Natural killer cell (primary cell): ENCODE data around the gene MYCBP. TPM values are rescaled to one million over a fixed set of nuclear protein-coding genes. Genes with fewer than 3 reads are reported as not detected.

Experiments used
- ATAC-seq, 3 donors: fragments of 150-1000 bp in 2 of 3; fragments of 200-7000 bp in 1 of 3; cut with Tn5 transposase; 1 replicate in 1 of 3; 2 replicates in 2 of 3; pipeline ENCODE4 v1.10.0; 2021; ENCODE audit warnings: mild to moderate bottlenecking in 2 of 3, moderate library complexity in 2 of 3
- DNase-seq, 2 donors: peaks; one replicate each; pipeline versions ENCODE4 v3.0.0 to v3.0.0-alpha.2; 2013 to 2021; ENCODE audit warnings: mixed read lengths in 1 of 2
- H3K27ac ChIP-seq: one replicate; pipeline ENCODE4 v1.5.1; 2013; ENCODE audit warnings: mild to moderate bottlenecking, low read length
- H3K27me3 ChIP-seq: one replicate; pipeline ENCODE4 v1.6.1; 2013; ENCODE audit warnings: low read length; ENCODE audit not compliant: control insufficient read depth, insufficient read depth
- H3K36me3 ChIP-seq: one replicate; pipeline ENCODE4 v1.6.1; 2013; ENCODE audit warnings: low read length; ENCODE audit not compliant: control insufficient read depth, insufficient read depth
- H3K4me1 ChIP-seq: one replicate; pipeline ENCODE4 v1.6.1; 2013; ENCODE audit warnings: low read length; ENCODE audit not compliant: control insufficient read depth, insufficient read depth
- H3K4me3 ChIP-seq: one replicate; pipeline ENCODE4 v1.5.1; 2013; ENCODE audit warnings: low read length
- H3K9me3 ChIP-seq: one replicate; pipeline ENCODE4 v1.6.1; 2013; ENCODE audit warnings: low read length; ENCODE audit not compliant: control insufficient read depth, insufficient read depth
- H3K27ac Mint-ChIP-seq, 2 donors: one replicate each; pipeline ENCODE4 v1.8.0; 2022; ENCODE audit warnings: mild to moderate bottlenecking in 2 of 2, mixed read lengths in 2 of 2, moderate library complexity in 1 of 2
- H3K27me3 Mint-ChIP-seq, 2 donors: one replicate each; pipeline ENCODE4 v1.8.0; 2022; ENCODE audit warnings: low read depth in 2 of 2, mixed read lengths in 2 of 2
- H3K36me3 Mint-ChIP-seq: one replicate; pipeline ENCODE4 v1.8.0; 2022; ENCODE audit warnings: mixed read lengths
- H3K4me1 Mint-ChIP-seq, 2 donors: one replicate each; pipeline ENCODE4 v1.8.0; 2022; ENCODE audit warnings: mixed read lengths in 2 of 2
- H3K4me3 Mint-ChIP-seq: one replicate; pipeline ENCODE4 v1.8.0; 2022; ENCODE audit warnings: mild to moderate bottlenecking, moderate library complexity, mixed read lengths
- H3K9me3 Mint-ChIP-seq, 2 donors: one replicate each; pipeline ENCODE4 v1.8.0; 2022; ENCODE audit warnings: mixed read lengths in 2 of 2
- WGBS: methylation state at CpG from one replicate; pipeline ENCODE4 v1.1.7; 2013; ENCODE audit warnings: missing lambda C conversion rate; ENCODE audit not compliant: insufficient coverage; 5-methylcytosine and 5-hydroxymethylcytosine counted together
- intact Hi-C: fragments of 100-400 bp; cut with micrococcal nuclease; formaldehyde crosslinking; loops from one replicate; pipeline ENCODE4 v1.14.2; 2022
- total RNA-seq, 4 donors: library from RNA; stranded (reverse); fragments of 120-200 nt in 1 of 4; gene quantifications; one replicate each; pipeline versions ENCODE4 v1.2.3 to v1.2.4, GENCODE V29; 2013 to 2022
- TF ChIP-seq, protein P1 (sequence below): fragments of 200-600 bp; IDR thresholded peaks from one replicate; pipeline ENCODE4 v1.8.0; 2022; ENCODE audit warnings: antibody characterized with exemption

MYCBP gene
- total RNA-seq, 3 donors from 2014 or later (not counting 1 experiment from before 2014, with no cell fraction given), result 5.7 to 11.4 (median 8.9) TPM

DNA sequence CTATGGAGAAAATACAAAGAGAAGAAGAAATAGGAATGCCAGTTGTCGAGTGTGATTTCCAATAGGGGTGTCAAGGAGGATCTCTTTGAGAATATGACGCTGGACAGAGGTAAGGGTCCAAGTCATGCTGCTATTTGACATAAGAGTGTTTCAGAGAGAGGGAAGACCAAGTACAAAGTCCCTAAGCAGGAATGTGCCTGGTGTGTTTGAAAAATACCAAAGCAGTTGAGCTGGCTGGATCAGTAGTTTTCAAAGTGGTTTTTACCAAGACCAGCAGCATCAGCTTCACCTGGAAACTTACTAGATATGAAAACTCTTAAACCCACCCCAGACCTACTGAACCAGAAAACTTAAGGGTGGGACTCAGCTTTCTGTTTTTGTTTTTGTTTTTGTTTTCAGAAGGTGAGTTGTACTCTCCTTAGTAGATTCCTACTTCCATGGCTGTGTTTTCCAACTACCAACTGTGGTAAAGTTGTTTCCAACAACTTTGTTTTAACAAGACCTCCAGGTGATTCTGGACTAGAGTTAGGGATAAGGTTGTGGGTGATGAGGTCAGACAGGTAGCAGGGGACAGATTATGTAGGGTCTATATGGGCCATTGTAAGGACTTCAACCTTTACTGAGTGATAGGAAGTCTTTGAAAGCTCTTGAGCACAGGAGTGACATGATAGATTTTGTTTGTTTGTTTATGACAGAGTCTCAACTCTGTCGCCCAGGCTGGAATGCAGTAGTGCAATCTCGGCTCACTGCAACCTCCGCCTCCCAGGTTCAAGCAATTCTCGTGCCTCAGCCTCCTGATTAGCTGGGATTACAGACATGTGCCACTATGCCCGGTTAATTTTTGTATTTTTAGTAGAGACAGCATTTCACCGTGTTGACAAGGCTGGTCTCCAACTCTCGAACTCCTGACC lies 15.5 kb upstream of the MYCBP start:
- intact Hi-C loops, result no loop called here
- no peaks in the 10 kb centered on the region for H3K36me3 Mint-ChIP-seq
- H3K27ac ChIP-seq, result no peak overlapping the region
- TF ChIP-seq, protein P1, sequence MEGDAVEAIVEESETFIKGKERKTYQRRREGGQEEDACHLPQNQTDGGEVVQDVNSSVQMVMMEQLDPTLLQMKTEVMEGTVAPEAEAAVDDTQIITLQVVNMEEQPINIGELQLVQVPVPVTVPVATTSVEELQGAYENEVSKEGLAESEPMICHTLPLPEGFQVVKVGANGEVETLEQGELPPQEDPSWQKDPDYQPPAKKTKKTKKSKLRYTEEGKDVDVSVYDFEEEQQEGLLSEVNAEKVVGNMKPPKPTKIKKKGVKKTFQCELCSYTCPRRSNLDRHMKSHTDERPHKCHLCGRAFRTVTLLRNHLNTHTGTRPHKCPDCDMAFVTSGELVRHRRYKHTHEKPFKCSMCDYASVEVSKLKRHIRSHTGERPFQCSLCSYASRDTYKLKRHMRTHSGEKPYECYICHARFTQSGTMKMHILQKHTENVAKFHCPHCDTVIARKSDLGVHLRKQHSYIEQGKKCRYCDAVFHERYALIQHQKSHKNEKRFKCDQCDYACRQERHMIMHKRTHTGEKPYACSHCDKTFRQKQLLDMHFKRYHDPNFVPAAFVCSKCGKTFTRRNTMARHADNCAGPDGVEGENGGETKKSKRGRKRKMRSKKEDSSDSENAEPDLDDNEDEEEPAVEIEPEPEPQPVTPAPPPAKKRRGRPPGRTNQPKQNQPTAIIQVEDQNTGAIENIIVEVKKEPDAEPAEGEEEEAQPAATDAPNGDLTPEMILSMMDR, result no peak
- no peaks in the 10 kb centered on the region for H3K9me3 ChIP-seq
- no peaks in the 10 kb centered on the region for H3K36me3 ChIP-seq
- no peaks in the 10 kb centered on the region for H3K9me3 Mint-ChIP-seq
- H3K4me3 ChIP-seq, result no peak overlapping the region
- H3K27me3 Mint-ChIP-seq, result no peaks in the 10 kb centered on the region
- no peaks in the 10 kb centered on the region for H3K4me1 ChIP-seq
- 94% methylated on average over 9 of the region's 9 CpGs for WGBS
- H3K27ac Mint-ChIP-seq, result no peak overlapping the region
- H3K4me3 Mint-ChIP-seq, result no peak overlapping the region
- H3K27me3 ChIP-seq, result no peaks in the 10 kb centered on the region
- H3K4me1 Mint-ChIP-seq, result no peaks in the 10 kb centered on the region
- ATAC-seq, result no peak
- DNase-seq, result no peak

DNA sequence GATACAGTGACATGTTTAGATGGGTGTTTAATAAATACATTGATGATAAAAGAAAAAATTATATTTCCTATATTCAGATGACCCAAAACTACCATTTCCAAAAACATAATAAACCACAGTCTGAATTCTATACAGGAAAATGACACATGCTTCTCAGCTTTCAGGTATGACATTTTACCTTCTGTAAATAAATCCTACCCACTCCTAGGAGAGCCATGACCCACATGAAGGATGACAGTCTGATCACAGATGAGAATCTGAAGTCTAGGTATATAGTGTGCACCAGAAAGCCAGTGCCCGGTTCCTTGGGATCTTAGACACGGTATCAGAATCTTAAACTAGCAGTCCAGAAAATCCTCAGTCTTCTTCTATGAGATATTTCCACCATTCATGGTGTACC lies 11.9 kb upstream of the MYCBP start:
- no peaks in the 10 kb centered on the region for H3K27me3 ChIP-seq
- 94% methylated on average over 2 of the region's 2 CpGs for whole genome bisulfite sequencing
- DNase-seq, result no peak
- no peak overlapping the region for H3K4me3 ChIP-seq
- Mint-ChIP-seq H3K27me3 (no peaks in the 10 kb centered on the region), H3K4me3 (no peak overlapping the region), H3K4me1 (no peaks in the 10 kb centered on the region), H3K36me3 (no peaks in the 10 kb centered on the region), H3K27ac (no peak overlapping the region), H3K9me3 (no peaks in the 10 kb centered on the region)
- no peaks in the 10 kb centered on the region for H3K36me3 ChIP-seq
- H3K4me1 ChIP-seq, result no peaks in the 10 kb centered on the region
- H3K27ac ChIP-seq, result no peak overlapping the region
- TF ChIP-seq, protein P1, result no peak
- intact Hi-C loops, result no loop called here
- ATAC-seq, result no peak
- no peaks in the 10 kb centered on the region for H3K9me3 ChIP-seq

DNA sequence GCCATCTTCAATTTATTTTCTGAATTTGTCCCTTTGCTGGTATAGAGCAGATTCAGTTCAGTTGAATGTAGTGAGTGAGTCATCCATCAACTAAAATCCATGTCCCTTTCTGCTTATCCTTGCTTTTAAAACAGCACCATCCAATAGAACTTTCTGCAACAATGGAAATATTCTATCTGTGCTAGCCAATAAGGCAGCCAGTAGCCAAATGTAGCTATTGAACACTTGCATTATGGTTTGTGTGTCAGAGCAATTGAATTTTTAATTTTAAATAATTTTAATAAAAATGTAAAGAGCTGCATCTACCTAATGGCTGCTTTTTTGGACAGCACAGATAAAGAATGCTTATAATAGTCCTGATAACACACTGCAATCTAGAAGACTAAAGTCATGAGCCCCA lies 8.3 kb upstream of the MYCBP start, which contains the start of gene GJA9:
Gene GJA9, minus strand, starts transcription at position 101 of the 400 bp plus-strand sequence. CDS start 5,489 bp downstream, outside the sequence.
- no peak for DNase-seq
- H3K27ac ChIP-seq, result no peak within 1 kb of the TSS
- no peak within 1 kb of the TSS for H3K27ac Mint-ChIP-seq

More for the DNA sequence above, 8.3 kb upstream of the MYCBP start, which contains the start of gene GJA9:
- no peaks in the 10 kb centered on the region for H3K27me3 Mint-ChIP-seq
- H3K9me3 Mint-ChIP-seq, result no peaks in the 10 kb centered on the region
- ATAC-seq, result no peak
- H3K36me3 Mint-ChIP-seq, result no peaks in the 10 kb centered on the region
- no peak within 1 kb of the TSS for H3K4me3 Mint-ChIP-seq
- H3K27me3 ChIP-seq, result no peaks in the 10 kb centered on the region
- H3K4me1 Mint-ChIP-seq, result no peaks in the 10 kb centered on the region
- H3K36me3 ChIP-seq, result no peaks in the 10 kb centered on the region
- no peaks in the 10 kb centered on the region for H3K4me1 ChIP-seq
- intact Hi-C loops, result no loop called here
- TF ChIP-seq, protein P1, result no peak
- H3K4me3 ChIP-seq, result no peak within 1 kb of the TSS
- no peaks in the 10 kb centered on the region for H3K9me3 ChIP-seq
